KMS-11 (cell line): ENCODE measurements around the gene BNC2.

Experiments
- H2AFZ ChIP-seq: fragments of 200-600 bp; sonication (generic); 2 replicates; pipeline ENCODE4 v1.6.1; 2016; ENCODE audit warnings: antibody characterized with exemption, mixed run types, low read depth
- H3K27ac ChIP-seq: fragments of 200-600 bp; sonication (generic); 2 replicates; pipeline ENCODE4 v1.6.1; 2016; ENCODE audit warnings: mild to moderate bottlenecking, mixed run types
- H3K27me3 ChIP-seq: fragments of 200-600 bp; sonication (generic); 2 replicates; pipeline ENCODE4 v1.6.1; 2017; ENCODE audit warnings: mild to moderate bottlenecking, low read depth, mixed run types, moderate library complexity; ENCODE audit not compliant: insufficient read depth
- H3K36me3 ChIP-seq: fragments of 200-600 bp; sonication (generic); 2 replicates; pipeline ENCODE4 v1.6.1; 2017; ENCODE audit warnings: mild to moderate bottlenecking, mixed run types; ENCODE audit not compliant: insufficient read depth
- H3K4me1 ChIP-seq: fragments of 200-600 bp; sonication (generic); 2 replicates; pipeline ENCODE4 v1.6.1; 2016; ENCODE audit warnings: mild to moderate bottlenecking, low read depth, mixed run types; ENCODE audit not compliant: poor library complexity, severe bottlenecking
- H3K4me2 ChIP-seq: fragments of 200-600 bp; sonication (generic); 2 replicates; pipeline ENCODE4 v1.7.0; 2016; ENCODE audit warnings: mild to moderate bottlenecking, mixed run types
- H3K4me3 ChIP-seq: fragments of 200-600 bp; sonication (generic); IDR thresholded peaks from 2 replicates; pipeline ENCODE4 v1.6.1; 2017; ENCODE audit warnings: low read depth, low read length, mixed read lengths; ENCODE audit not compliant: insufficient read depth
- H3K79me2 ChIP-seq: fragments of 200-600 bp; sonication (generic); 2 replicates; pipeline ENCODE4 v1.6.1; 2016; ENCODE audit warnings: low read depth, mixed run types; ENCODE audit not compliant: insufficient read depth
- H3K9ac ChIP-seq: fragments of 200-600 bp; sonication (generic); 2 replicates; pipeline ENCODE4 v1.6.1; 2016; ENCODE audit warnings: mild to moderate bottlenecking, mixed run types
- H4K20me1 ChIP-seq: fragments of 200-600 bp; sonication (generic); 2 replicates; pipeline ENCODE4 v1.6.1; 2016; ENCODE audit warnings: mild to moderate bottlenecking, mixed run types; ENCODE audit not compliant: insufficient read depth
- TF ChIP-seq, protein P1 (sequence below): fragments of 200-600 bp; sonication (generic); conservative IDR thresholded peaks from 2 replicates; pipeline ENCODE4 v1.6.1; 2017; ENCODE audit warnings: low read depth, mild to moderate bottlenecking, antibody characterized with exemption, low read length, moderate library complexity, mixed read lengths

Gene BNC2

DNA sequence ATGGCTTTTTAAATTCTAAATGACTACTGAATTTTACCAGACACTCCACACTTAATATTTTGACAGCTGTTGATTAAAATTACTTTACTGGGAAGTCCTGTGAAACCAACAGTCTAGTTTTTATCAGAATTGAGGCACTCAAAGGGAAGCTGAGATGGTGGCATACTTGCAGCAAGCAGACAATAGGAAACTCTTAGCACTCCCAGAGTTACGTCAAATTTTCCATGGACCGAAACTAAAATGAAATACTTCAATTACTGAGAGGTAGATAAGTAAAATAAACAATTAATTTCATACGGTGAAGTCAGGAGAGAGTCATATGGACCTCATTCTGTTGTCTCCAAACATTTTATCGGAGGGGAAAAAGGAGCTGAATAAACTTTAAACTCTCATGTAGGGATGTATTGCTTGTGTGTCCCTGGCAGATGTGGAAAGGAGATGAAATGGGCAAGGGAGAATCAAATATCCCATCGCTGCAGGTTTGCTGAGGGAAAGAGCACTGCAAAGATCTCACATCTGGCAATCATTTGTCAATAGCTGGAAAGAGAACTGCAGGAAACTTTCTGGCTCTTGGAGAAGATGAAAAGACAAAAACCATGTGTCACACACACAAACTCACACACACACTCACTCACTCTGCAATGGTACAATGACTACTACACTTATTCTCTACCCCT lies 189.4 kb downstream of the BNC2 start:
- Histone ChIP-seq H3K79me2 (no peaks in the 10 kb centered on the region), H2AFZ (no peak overlapping the region), H3K4me3 (no peak overlapping the region), H3K9ac (no peak overlapping the region), H3K4me2 (no peak overlapping the region), H3K36me3 (no peaks in the 10 kb centered on the region), H3K4me1 (no peaks in the 10 kb centered on the region), H4K20me1 (no peaks in the 10 kb centered on the region), H3K27me3 (no peaks in the 10 kb centered on the region), H3K27ac (no peak overlapping the region)
- TF ChIP-seq, protein P1, sequence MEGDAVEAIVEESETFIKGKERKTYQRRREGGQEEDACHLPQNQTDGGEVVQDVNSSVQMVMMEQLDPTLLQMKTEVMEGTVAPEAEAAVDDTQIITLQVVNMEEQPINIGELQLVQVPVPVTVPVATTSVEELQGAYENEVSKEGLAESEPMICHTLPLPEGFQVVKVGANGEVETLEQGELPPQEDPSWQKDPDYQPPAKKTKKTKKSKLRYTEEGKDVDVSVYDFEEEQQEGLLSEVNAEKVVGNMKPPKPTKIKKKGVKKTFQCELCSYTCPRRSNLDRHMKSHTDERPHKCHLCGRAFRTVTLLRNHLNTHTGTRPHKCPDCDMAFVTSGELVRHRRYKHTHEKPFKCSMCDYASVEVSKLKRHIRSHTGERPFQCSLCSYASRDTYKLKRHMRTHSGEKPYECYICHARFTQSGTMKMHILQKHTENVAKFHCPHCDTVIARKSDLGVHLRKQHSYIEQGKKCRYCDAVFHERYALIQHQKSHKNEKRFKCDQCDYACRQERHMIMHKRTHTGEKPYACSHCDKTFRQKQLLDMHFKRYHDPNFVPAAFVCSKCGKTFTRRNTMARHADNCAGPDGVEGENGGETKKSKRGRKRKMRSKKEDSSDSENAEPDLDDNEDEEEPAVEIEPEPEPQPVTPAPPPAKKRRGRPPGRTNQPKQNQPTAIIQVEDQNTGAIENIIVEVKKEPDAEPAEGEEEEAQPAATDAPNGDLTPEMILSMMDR, result no peak

DNA sequence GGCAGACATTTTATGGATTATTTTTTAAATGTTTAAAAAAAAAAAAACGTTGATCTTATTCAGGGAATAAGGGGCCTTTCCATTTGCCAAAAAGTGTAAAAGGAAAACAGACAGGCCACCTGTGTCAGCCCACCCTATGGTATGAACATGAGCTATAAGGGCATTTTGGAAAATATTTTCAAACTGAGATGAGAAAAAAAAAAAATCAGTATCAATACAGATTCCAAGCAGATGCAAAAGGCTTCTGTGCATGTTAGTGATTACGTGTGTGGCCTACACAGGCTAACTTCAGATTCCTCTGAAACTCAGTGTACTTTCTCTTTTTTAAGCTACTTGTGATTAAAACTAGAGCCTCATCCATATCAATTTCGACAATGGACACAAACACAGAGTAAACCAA lies 189.9 kb downstream of the BNC2 start:
- Histone ChIP-seq H3K79me2 (no peaks in the 10 kb centered on the region), H2AFZ (no peak overlapping the region), H3K36me3 (no peaks in the 10 kb centered on the region), H4K20me1 (no peaks in the 10 kb centered on the region), H3K9ac (no peak overlapping the region), H3K4me3 (no peak overlapping the region), H3K27ac (no peak overlapping the region), H3K27me3 (no peaks in the 10 kb centered on the region), H3K4me2 (no peak overlapping the region), H3K4me1 (no peaks in the 10 kb centered on the region)
- TF ChIP-seq, protein P1, result no peak

DNA sequence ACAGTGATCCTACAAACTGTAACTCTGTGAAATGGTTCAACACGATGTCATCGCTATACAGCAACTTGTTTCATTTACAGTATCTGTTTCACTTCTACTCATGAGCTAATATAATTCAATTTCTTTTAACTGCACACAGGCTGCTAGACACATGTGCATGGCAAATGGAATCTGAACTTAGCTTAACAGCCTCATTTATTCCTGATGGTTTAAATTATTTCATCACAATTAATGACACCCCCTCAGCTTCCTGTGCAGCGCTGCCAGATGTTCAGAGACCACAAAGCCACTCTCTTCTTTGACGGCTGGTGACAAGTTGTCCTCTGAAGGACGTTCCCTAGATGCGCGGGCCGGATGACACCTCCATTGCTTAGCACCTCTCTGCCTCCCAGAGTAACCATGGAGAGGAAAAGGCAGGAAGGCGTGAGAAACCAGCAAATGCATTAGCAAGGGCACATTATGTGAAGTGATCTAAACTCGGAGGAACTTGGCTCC lies 191.1 kb downstream of the BNC2 start:
- Histone ChIP-seq H3K4me2 (no peak overlapping the region), H3K27ac (no peak overlapping the region), H3K4me1 (no peaks in the 10 kb centered on the region), H3K36me3 (no peaks in the 10 kb centered on the region), H3K79me2 (no peaks in the 10 kb centered on the region), H3K9ac (no peak overlapping the region), H3K27me3 (no peaks in the 10 kb centered on the region), H2AFZ (no peak overlapping the region), H3K4me3 (no peak overlapping the region), H4K20me1 (no peaks in the 10 kb centered on the region)
- TF ChIP-seq, protein P1, result no peak

DNA sequence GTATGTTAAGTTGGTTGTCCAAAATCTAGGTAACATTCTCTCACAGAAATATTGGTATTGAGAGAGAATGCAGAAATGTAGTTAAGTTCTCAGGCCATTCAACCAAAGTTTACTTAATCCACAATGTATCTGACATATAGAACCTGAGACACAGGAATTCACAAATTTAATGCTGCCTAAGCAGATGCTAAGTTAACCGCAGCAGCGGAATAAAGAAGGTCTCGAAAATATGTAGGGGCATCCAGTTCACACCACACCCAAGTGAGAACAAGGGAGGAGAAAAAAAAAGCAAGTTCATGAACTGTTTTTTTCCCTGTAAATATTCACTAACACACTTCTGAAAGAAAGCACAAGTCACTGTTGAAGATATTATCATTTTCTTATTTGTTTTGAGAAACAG lies 194.0 kb downstream of the BNC2 start:
- Histone ChIP-seq H3K4me3 (no peak overlapping the region), H3K36me3 (no peaks in the 10 kb centered on the region), H3K4me2 (no peak overlapping the region), H4K20me1 (no peaks in the 10 kb centered on the region), H3K4me1 (no peaks in the 10 kb centered on the region), H3K9ac (no peak overlapping the region), H3K27me3 (no peaks in the 10 kb centered on the region), H3K79me2 (no peaks in the 10 kb centered on the region), H2AFZ (no peak overlapping the region), H3K27ac (no peak overlapping the region)
- TF ChIP-seq, protein P1, result no peak
